NCI-H128 (cell line): ENCODE data around the gene KIF12.

Source experiments
- DNase-seq: peaks from one replicate; lab custom pipeline; 2025; ENCODE audit not compliant: unreplicated experiment; lab: John Stamatoyannopoulos, UW

The KIF12 gene

GRCh38 chr9:114070188-114071103 is 28.6 kb downstream of the KIF12 start:
- no peak for DNase-seq

- no peak for DNase-seq
These were observed 29.5 kb downstream of the KIF12 start for GRCh38 chr9:114069476-114070187.

GRCh38 chr9:114065304-114065703 is 33.8 kb downstream of the KIF12 start:
- DNase-seq = no peak

- DNase-seq = no peak
These were observed 37.1 kb downstream of the KIF12 start for GRCh38 chr9:114061830-114062474.

GRCh38 chr9:114061292-114061691 is 37.8 kb downstream of the KIF12 start:
- no peak for DNase-seq

- no peak for DNase-seq
These were observed 38.4 kb downstream of the KIF12 start for GRCh38 chr9:114060711-114061110.

- DNase-seq = no peak
These were observed 39.0 kb downstream of the KIF12 start for GRCh38 chr9:114060070-114060469.

- DNase-seq = no peak
These were observed 39.9 kb downstream of the KIF12 start for GRCh38 chr9:114059047-114059803.

- DNase-seq = no peak
These were observed 40.4 kb downstream of the KIF12 start for GRCh38 chr9:114058688-114059046.

- no peak for DNase-seq
These were observed 41.8 kb downstream of the KIF12 start for GRCh38 chr9:114057161-114057885.

GRCh38 chr9:114056527-114056926 is 42.6 kb downstream of the KIF12 start:
- DNase-seq = no peak

GRCh38 chr9:114055894-114056293 is 43.2 kb downstream of the KIF12 start:
- no peak for DNase-seq

GRCh38 chr9:114055061-114055460 is 44.0 kb downstream of the KIF12 start:
- DNase-seq = no peak

- no peak for DNase-seq
These were observed 44.9 kb downstream of the KIF12 start for GRCh38 chr9:114054191-114054690.

- DNase-seq = no peak
These were observed 45.7 kb downstream of the KIF12 start for GRCh38 chr9:114053246-114054005.

GRCh38 chr9:114051706-114052105 is 47.4 kb downstream of the KIF12 start:
- no peak for DNase-seq

GRCh38 chr9:114051281-114051680 is 47.8 kb downstream of the KIF12 start:
- no peak for DNase-seq

GRCh38 chr9:114050646-114051045 is 48.4 kb downstream of the KIF12 start:
- no peak for DNase-seq

- DNase-seq = no peak
These were observed 48.9 kb downstream of the KIF12 start for GRCh38 chr9:114050226-114050568.
